Stimulated activated CD8-positive, alpha-beta memory T cell treated with anti-CD3 and anti-CD28 coated beads, Interleukin-12 subunit alpha, Interleukin-12 subunit beta, amount 100 ng/mL, for 4 hours (primary cell): ENCODE data around the gene TIMP4.

Experiments
- DNase-seq: peaks from one replicate; pipeline ENCODE4 v3.0.0-alpha.2; 2020; ENCODE audit warnings: low read depth

Gene TIMP4

GRCh38 chr3:12158387-12159226, at the start of gene TIMP4:
TIMP4 (minus strand) TSS chr3:12158912; CDS start chr3:12158840, 72 bp downstream.
- no peak for DNase-seq

- no peak for DNase-seq
These were observed 46.5 kb upstream of the TIMP4 start for GRCh38 chr3:12205171-12205570.

- DNase-seq, result no peak
These were observed 43.1 kb upstream of the TIMP4 start for GRCh38 chr3:12201813-12202212.

GRCh38 chr3:12198301-12198700, 39.6 kb upstream of the TIMP4 start:
- no peak for DNase-seq

- DNase-seq, result no peak
These were observed 38.8 kb upstream of the TIMP4 start for GRCh38 chr3:12197475-12197874.

- DNase-seq, result no peak
These were observed 38.0 kb upstream of the TIMP4 start for GRCh38 chr3:12196684-12197083.

GRCh38 chr3:12195231-12195630, 36.5 kb upstream of the TIMP4 start:
- DNase-seq, result no peak

GRCh38 chr3:12194669-12195161, 36.0 kb upstream of the TIMP4 start:
- no peak for DNase-seq

- no peak for DNase-seq
These were observed 35.5 kb upstream of the TIMP4 start for GRCh38 chr3:12194209-12194608.

GRCh38 chr3:12193485-12194165, 34.9 kb upstream of the TIMP4 start:
- no peak for DNase-seq

GRCh38 chr3:12192655-12193484, 34.2 kb upstream of the TIMP4 start:
- DNase-seq, result no peak

- DNase-seq, result no peak
These were observed 33.5 kb upstream of the TIMP4 start for GRCh38 chr3:12192173-12192572.

- no peak for DNase-seq
These were observed 32.8 kb upstream of the TIMP4 start for GRCh38 chr3:12191559-12191958.

- no peak for DNase-seq
These were observed 32.1 kb upstream of the TIMP4 start for GRCh38 chr3:12190832-12191231.

- DNase-seq, result no peak
These were observed 31.6 kb upstream of the TIMP4 start for GRCh38 chr3:12190221-12190807.

- DNase-seq, result no peak
These were observed 30.1 kb upstream of the TIMP4 start for GRCh38 chr3:12188681-12189287.

- no peak for DNase-seq
These were observed 29.6 kb upstream of the TIMP4 start for GRCh38 chr3:12188328-12188648.

- DNase-seq, result no peak
These were observed 29.0 kb upstream of the TIMP4 start for GRCh38 chr3:12187448-12188327.

- DNase-seq, result no peak
These were observed 28.0 kb upstream of the TIMP4 start for GRCh38 chr3:12186515-12187286.

- no peak for DNase-seq
These were observed 27.3 kb upstream of the TIMP4 start for GRCh38 chr3:12186046-12186445.
